Breast epithelium (tissue), 3 donors: ENCODE results near the gene NUP88.

Source experiments
- CTCF ChIP-seq, 3 donors: fragments of 450-650 bp; IDR thresholded peaks; one replicate each; pipeline ENCODE4 v1.5.1; 2016 to 2017; ENCODE audit warnings: antibody characterized with exemption in 3 of 3, mild to moderate bottlenecking in 3 of 3, moderate library complexity in 3 of 3
- POLR2A ChIP-seq: fragments of 450-650 bp; IDR thresholded peaks from one replicate; pipeline ENCODE4 v1.6.1; 2016; ENCODE audit warnings: antibody characterized with exemption, mild to moderate bottlenecking, moderate library complexity
- POLR2AphosphoS5 ChIP-seq, 3 donors: sonication (generic); formaldehyde crosslinking; IDR thresholded peaks; one replicate each; pipeline ENCODE4 v1.6.1; 2017; ENCODE audit warnings: antibody characterized with exemption in 3 of 3

- TF ChIP-seq POLR2A (no peak), CTCF (IDR thresholded peaks at IDR 0.05) (no peak), POLR2AphosphoS5 (IDR thresholded peaks at IDR 0.05) (no peak)
Observed at GRCh38 chr17:5354886-5355415, 64.5 kb downstream of the NUP88 start.
